Hematopoietic multipotent progenitor cell treated with erythropoietin and hydrocortisone succinate and interleukin-3 and kit ligand, for 8 days (in vitro differentiated cells): ENCODE results near the gene PANK1.
A peak's percentile ranks its signal among the peaks of the same experiment; 100 is the strongest.

Experiments
- DNase-seq: peaks from one replicate; pipeline ENCODE4 v3.0.0-alpha.2; 2015

PANK1 gene

GRCh38 chr10:89644967-89645741 lies at the start of gene PANK1:
Gene PANK1, minus strand, starts transcription at chr10:89645242. Its CDS starts 351 bp downstream, at chr10:89644891.
- DNase-seq: peak; percentile 74

- DNase-seq: no peak
Observed at GRCh38 chr10:89693176-89693575, 48.1 kb upstream of the PANK1 start.

GRCh38 chr10:89692416-89692815 lies 47.4 kb upstream of the PANK1 start:
- no peak for DNase-seq

GRCh38 chr10:89690027-89690426 lies 45.0 kb upstream of the PANK1 start:
- no peak for DNase-seq

- peak; percentile 58 for DNase-seq
Observed at GRCh38 chr10:89685936-89686335, 40.9 kb upstream of the PANK1 start.

GRCh38 chr10:89684604-89685003 lies 39.6 kb upstream of the PANK1 start:
- DNase-seq: no peak

- no peak for DNase-seq
Observed at GRCh38 chr10:89683883-89684282, 38.8 kb upstream of the PANK1 start.

- no peak for DNase-seq
Observed at GRCh38 chr10:89679986-89680385, 34.9 kb upstream of the PANK1 start.

- no peak for DNase-seq
Observed at GRCh38 chr10:89677341-89677740, 32.3 kb upstream of the PANK1 start.

GRCh38 chr10:89670926-89671325 lies 25.9 kb upstream of the PANK1 start:
- DNase-seq: no peak

GRCh38 chr10:89669985-89670384 lies 24.9 kb upstream of the PANK1 start:
- DNase-seq: no peak

GRCh38 chr10:89668386-89669071 lies 23.5 kb upstream of the PANK1 start:
- no peak for DNase-seq

GRCh38 chr10:89666138-89666537 lies 21.1 kb upstream of the PANK1 start:
- DNase-seq: no peak

GRCh38 chr10:89665302-89665701 lies 20.3 kb upstream of the PANK1 start:
- DNase-seq: no peak

GRCh38 chr10:89664203-89664602 lies 19.2 kb upstream of the PANK1 start:
- no peak for DNase-seq

GRCh38 chr10:89663144-89663543 lies 18.1 kb upstream of the PANK1 start:
- DNase-seq: no peak

- no peak for DNase-seq
Observed at GRCh38 chr10:89662596-89662995, 17.6 kb upstream of the PANK1 start.

GRCh38 chr10:89659143-89660131 lies 14.4 kb upstream of the PANK1 start:
- no peak for DNase-seq

GRCh38 chr10:89657302-89657701 lies 12.3 kb upstream of the PANK1 start:
- DNase-seq: no peak

- DNase-seq: no peak
Observed at GRCh38 chr10:89655722-89656121, 10.7 kb upstream of the PANK1 start.

- DNase-seq: no peak
Observed at GRCh38 chr10:89653410-89653869, 8.4 kb upstream of the PANK1 start.

GRCh38 chr10:89652806-89653370 lies 7.8 kb upstream of the PANK1 start:
- DNase-seq: no peak
